ENCODE measurements around the gene ADORA1. TPM values are rescaled to one million over a fixed set of nuclear protein-coding genes. Genes with fewer than 3 reads are reported as not detected.

Gene ADORA1
- total and polyA plus RNA-seq, 11 donors, result 0.81 to 17.8 (median 9.5) TPM

- Histone ChIP-seq H3K27me3 (no peaks in the 10 kb centered on the region), H3K4me3 (no peak overlapping the region), H3K27ac (no peak overlapping the region), H3K9me3 (no peaks in the 10 kb centered on the region), H3K4me1 (peaks cover 0 to 19% (median 0%) of the 10 kb centered on the region in 12 donors), H3K36me3 (no peaks in the 10 kb centered on the region)
- no peak for ATAC-seq
- WGBS, 4 donors, result 86 to 91% (median 88%) methylated on average over 11 to 12 of the region's 12 CpGs
- TF ChIP-seq POLR2A (IDR thresholded peaks at IDR 0.05), result no peak
- TF ChIP-seq, protein P1, sequence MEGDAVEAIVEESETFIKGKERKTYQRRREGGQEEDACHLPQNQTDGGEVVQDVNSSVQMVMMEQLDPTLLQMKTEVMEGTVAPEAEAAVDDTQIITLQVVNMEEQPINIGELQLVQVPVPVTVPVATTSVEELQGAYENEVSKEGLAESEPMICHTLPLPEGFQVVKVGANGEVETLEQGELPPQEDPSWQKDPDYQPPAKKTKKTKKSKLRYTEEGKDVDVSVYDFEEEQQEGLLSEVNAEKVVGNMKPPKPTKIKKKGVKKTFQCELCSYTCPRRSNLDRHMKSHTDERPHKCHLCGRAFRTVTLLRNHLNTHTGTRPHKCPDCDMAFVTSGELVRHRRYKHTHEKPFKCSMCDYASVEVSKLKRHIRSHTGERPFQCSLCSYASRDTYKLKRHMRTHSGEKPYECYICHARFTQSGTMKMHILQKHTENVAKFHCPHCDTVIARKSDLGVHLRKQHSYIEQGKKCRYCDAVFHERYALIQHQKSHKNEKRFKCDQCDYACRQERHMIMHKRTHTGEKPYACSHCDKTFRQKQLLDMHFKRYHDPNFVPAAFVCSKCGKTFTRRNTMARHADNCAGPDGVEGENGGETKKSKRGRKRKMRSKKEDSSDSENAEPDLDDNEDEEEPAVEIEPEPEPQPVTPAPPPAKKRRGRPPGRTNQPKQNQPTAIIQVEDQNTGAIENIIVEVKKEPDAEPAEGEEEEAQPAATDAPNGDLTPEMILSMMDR (IDR thresholded peaks at IDR 0.05), result no peak
- intact Hi-C loops (cut with DNase I), result loop anchor here in 7 of 10 donors (5.0 kb wide), 4 partner anchors 43 to 137 kb away; no protein-coding TSS in a partner anchor
- DNase-seq, result peak in 1 of 5 donors; percentile 40
These were observed 46.9 kb downstream of the ADORA1 start for GRCh38 chr1:203174324-203174985.

DNA sequence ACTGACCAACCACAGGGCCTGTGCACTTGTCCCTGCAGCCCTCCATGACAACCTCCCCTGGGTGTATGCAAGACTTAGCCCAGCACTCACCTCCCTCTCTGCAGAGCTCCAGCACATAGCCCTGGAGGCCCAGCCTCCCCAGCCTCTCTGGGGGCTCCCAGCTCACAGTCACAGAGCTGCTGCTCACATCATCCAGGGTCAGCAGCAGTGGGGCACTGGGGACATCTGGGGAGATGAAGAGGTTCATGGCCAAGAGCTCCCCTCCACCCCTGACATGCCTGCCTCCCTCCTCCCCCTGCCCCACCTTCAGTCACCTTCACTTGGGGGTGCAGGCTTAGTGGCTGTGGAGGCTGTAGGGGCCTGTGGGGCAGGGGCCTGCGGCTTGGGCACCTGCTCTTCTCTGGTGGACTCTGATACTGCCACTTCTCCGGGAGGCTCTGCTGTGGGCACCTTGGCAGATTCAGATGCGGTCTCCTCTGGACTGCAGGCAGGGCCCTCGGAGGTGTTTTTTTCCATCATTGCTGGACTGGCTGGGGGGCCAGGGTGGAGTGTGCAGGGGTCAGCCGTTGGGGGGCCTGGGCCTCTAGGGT, 47.8 kb downstream of the ADORA1 start, which contains the start of gene MYBPH:
Gene MYBPH (minus strand): TSS at position 590 of the 590 bp plus-strand sequence. CDS start 71 bp downstream, at position 519.
- no peak within 1 kb of the TSS for H3K27ac ChIP-seq
- TF ChIP-seq, protein P1 (IDR thresholded peaks at IDR 0.05), result no peak
- no peak for TF ChIP-seq POLR2A (IDR thresholded peaks at IDR 0.05)
- H3K9me3 ChIP-seq, result no peaks in the 10 kb centered on the region
- peaks cover 0 to 19% (median 0%) of the 10 kb centered on the region in 12 donors for H3K4me1 ChIP-seq
- ATAC-seq (no peak), DNase-seq (peak in 1 of 5 donors; percentile 45)
- WGBS, 4 donors, result 14 to 83% (median 73%) methylated on average over 1 to 5 of the region's 5 CpGs
- no peaks in the 10 kb centered on the region for H3K36me3 ChIP-seq
- H3K27me3 ChIP-seq, result no peaks in the 10 kb centered on the region
- no peak within 1 kb of the TSS for H3K4me3 ChIP-seq
- intact Hi-C loops (cut with DNase I), result no loop called here

GRCh38 chr1:203175827-203176241, 48.3 kb downstream of the ADORA1 start:
- Histone ChIP-seq H3K27me3 (no peaks in the 10 kb centered on the region), H3K4me3 (no peak overlapping the region), H3K9me3 (no peaks in the 10 kb centered on the region), H3K36me3 (no peaks in the 10 kb centered on the region), H3K27ac (no peak overlapping the region), H3K4me1 (peaks cover 0 to 19% (median 0%) of the 10 kb centered on the region in 12 donors)
- intact Hi-C loops (cut with DNase I), result no loop called here
- peak in 3 of 4 donors; percentile 34 to 52 (median 47) for ATAC-seq
- WGBS, 4 donors, result 56 to 75% (median 64%) methylated on average over 6 to 9 of the region's 9 CpGs
- TF ChIP-seq, protein P1 (IDR thresholded peaks at IDR 0.05), result no peak
- TF ChIP-seq POLR2A (IDR thresholded peaks at IDR 0.05), result no peak
- DNase-seq, result peak in 4 of 5 donors; percentile 34 to 78 (median 46)

- H3K27me3 ChIP-seq, result no peaks in the 10 kb centered on the region
- peaks cover 0 to 19% (median 0%) of the 10 kb centered on the region in 12 donors for H3K4me1 ChIP-seq
- no peaks in the 10 kb centered on the region for H3K9me3 ChIP-seq
- intact Hi-C loops (cut with DNase I), result no loop called here
- TF ChIP-seq POLR2A (IDR thresholded peaks at IDR 0.05), result no peak
- TF ChIP-seq, protein P1 (IDR thresholded peaks at IDR 0.05), result no peak
- no peaks in the 10 kb centered on the region for H3K36me3 ChIP-seq
- no peak overlapping the region for H3K4me3 ChIP-seq
- no peak for ATAC-seq
- no peak overlapping the region for H3K27ac ChIP-seq
- 86 to 97% (median 93%) methylated on average over 9 of the region's 9 CpGs for WGBS, 4 donors
- peak in 1 of 5 donors; percentile 38 for DNase-seq
These were observed 48.9 kb downstream of the ADORA1 start for GRCh38 chr1:203176273-203177035.

Data from heart left ventricle (tissue), 16 donors.